NCI-H128 (cell line): ENCODE results near the gene MGRN1.
"Not testable (repeated sequence)": the region's sequence is repeated elsewhere in the genome, so short reads cannot be mapped to it uniquely, and the experiment has no call there.

Experiments
- DNase-seq: peaks from one replicate; lab custom pipeline; 2025; ENCODE audit not compliant: unreplicated experiment; lab: John Stamatoyannopoulos, UW

MGRN1 gene

GRCh38 chr16:4623593-4623992 lies 1.0 kb upstream of the MGRN1 start:
- no peak for DNase-seq

- DNase-seq = no peak
These were observed 367 bp downstream of the MGRN1 start for GRCh38 chr16:4624827-4625559.

GRCh38 chr16:4625560-4626159 lies 1.0 kb downstream of the MGRN1 start:
- DNase-seq = no peak

- no peak for DNase-seq
These were observed 1.8 kb downstream of the MGRN1 start for GRCh38 chr16:4626396-4626795.

GRCh38 chr16:4628283-4628682 lies 3.7 kb downstream of the MGRN1 start:
- no peak for DNase-seq

- no peak for DNase-seq
These were observed 6.8 kb downstream of the MGRN1 start for GRCh38 chr16:4631444-4631843.

- no peak for DNase-seq
These were observed 9.4 kb downstream of the MGRN1 start for GRCh38 chr16:4633910-4634635.

GRCh38 chr16:4634768-4635167 lies 10.1 kb downstream of the MGRN1 start:
- DNase-seq = no peak

- no peak for DNase-seq
These were observed 11.6 kb downstream of the MGRN1 start for GRCh38 chr16:4636196-4636595.

- no peak for DNase-seq
These were observed 13.0 kb downstream of the MGRN1 start for GRCh38 chr16:4637501-4638166.

GRCh38 chr16:4639899-4640509 lies 15.4 kb downstream of the MGRN1 start:
- DNase-seq = no peak

GRCh38 chr16:4640572-4641305 lies 16.1 kb downstream of the MGRN1 start:
- no peak for DNase-seq

GRCh38 chr16:4641306-4641687 lies 16.7 kb downstream of the MGRN1 start:
- DNase-seq = no peak

- no peak for DNase-seq
These were observed 17.3 kb downstream of the MGRN1 start for GRCh38 chr16:4641895-4642294.

GRCh38 chr16:4646773-4647643 lies 22.4 kb downstream of the MGRN1 start:
- DNase-seq = no peak

- no peak for DNase-seq
These were observed 23.0 kb downstream of the MGRN1 start for GRCh38 chr16:4647644-4647980.

GRCh38 chr16:4648917-4649316 lies 24.3 kb downstream of the MGRN1 start:
- DNase-seq = no peak

GRCh38 chr16:4649744-4650442 lies 25.3 kb downstream of the MGRN1 start:
- DNase-seq = no peak

GRCh38 chr16:4650443-4651074 lies 25.9 kb downstream of the MGRN1 start:
- DNase-seq = not testable (repeated sequence)
